Hepatocyte (in vitro differentiated cells): ENCODE measurements around the gene WNK2.

Source experiments
- EZH2 ChIP-seq: fragments of 200-600 bp; sonication (generic); IDR thresholded peaks from 2 replicates; pipeline ENCODE4 v1.6.1; 2016; ENCODE audit warnings: antibody characterized with exemption, mild to moderate bottlenecking, borderline replicate concordance
- EZH2phosphoT487 ChIP-seq: fragments of 200-600 bp; sonication (generic); IDR thresholded peaks from one replicate; pipeline ENCODE4 v1.6.1; 2018; ENCODE audit warnings: antibody characterized with exemption, mild to moderate bottlenecking, low read depth, moderate library complexity; ENCODE audit not compliant: unreplicated experiment, severe bottlenecking
- TF ChIP-seq, protein P1 (sequence below): fragments of 200-600 bp; sonication (generic); IDR thresholded peaks from 2 replicates; pipeline ENCODE4 v1.5.1; 2016; ENCODE audit warnings: antibody characterized with exemption, mild to moderate bottlenecking; ENCODE audit not compliant: poor library complexity

DNA sequence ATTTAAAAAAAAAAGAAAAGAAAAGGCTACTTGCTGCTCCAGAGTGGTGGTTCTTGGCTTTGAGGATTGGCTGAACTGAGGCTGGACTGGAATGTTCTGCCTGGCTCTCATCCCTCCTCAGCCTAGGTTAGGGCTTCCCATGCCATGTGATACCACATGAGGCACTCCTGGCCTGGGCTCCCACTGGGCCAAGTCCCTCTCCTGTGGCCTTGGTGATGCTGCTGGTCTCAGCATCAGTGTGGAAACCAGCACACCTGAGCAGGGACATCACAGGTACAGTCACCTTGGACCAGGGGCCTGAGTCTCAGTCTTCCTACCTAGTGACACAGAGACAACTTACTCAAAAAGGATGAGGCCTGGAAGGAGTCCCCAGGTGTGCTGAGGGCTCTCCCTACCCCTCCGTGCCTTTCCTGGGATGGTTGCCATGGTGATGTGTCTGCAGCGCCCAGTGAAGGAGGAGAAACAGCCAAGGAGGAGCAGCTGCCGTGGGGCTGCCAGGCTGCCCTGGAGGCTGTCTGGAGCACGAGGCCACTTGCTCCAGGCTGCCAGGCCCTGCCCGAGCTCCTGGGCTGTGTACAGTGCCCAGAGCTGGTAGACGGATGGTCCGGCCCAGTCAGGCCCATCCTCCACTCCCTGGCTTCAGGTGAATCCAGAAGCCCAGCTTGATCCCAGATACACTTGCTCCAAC, 71.0 kb downstream of the WNK2 start:
- TF ChIP-seq EZH2phosphoT487, result no peak
- TF ChIP-seq, protein P1, sequence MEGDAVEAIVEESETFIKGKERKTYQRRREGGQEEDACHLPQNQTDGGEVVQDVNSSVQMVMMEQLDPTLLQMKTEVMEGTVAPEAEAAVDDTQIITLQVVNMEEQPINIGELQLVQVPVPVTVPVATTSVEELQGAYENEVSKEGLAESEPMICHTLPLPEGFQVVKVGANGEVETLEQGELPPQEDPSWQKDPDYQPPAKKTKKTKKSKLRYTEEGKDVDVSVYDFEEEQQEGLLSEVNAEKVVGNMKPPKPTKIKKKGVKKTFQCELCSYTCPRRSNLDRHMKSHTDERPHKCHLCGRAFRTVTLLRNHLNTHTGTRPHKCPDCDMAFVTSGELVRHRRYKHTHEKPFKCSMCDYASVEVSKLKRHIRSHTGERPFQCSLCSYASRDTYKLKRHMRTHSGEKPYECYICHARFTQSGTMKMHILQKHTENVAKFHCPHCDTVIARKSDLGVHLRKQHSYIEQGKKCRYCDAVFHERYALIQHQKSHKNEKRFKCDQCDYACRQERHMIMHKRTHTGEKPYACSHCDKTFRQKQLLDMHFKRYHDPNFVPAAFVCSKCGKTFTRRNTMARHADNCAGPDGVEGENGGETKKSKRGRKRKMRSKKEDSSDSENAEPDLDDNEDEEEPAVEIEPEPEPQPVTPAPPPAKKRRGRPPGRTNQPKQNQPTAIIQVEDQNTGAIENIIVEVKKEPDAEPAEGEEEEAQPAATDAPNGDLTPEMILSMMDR, result no peak
- TF ChIP-seq EZH2, result no peak
